ENCODE measurements around the gene AIFM3.

GRCh38 chr22:20972933-20973577 lies 6.0 kb downstream of the AIFM3 start:
- no peak for TF ChIP-seq POLR2A (IDR thresholded peaks at IDR 0.05)
- TF ChIP-seq EP300 (IDR thresholded peaks at IDR 0.05): no peak
